ENCODE data around the gene CLEC18B.
A peak's percentile ranks its signal among the peaks of the same experiment; 100 is the strongest.
"Not testable (repeated sequence)": the region's sequence is repeated elsewhere in the genome, so short reads cannot be mapped to it uniquely, and the experiment has no call there.

Gene CLEC18B

DNA sequence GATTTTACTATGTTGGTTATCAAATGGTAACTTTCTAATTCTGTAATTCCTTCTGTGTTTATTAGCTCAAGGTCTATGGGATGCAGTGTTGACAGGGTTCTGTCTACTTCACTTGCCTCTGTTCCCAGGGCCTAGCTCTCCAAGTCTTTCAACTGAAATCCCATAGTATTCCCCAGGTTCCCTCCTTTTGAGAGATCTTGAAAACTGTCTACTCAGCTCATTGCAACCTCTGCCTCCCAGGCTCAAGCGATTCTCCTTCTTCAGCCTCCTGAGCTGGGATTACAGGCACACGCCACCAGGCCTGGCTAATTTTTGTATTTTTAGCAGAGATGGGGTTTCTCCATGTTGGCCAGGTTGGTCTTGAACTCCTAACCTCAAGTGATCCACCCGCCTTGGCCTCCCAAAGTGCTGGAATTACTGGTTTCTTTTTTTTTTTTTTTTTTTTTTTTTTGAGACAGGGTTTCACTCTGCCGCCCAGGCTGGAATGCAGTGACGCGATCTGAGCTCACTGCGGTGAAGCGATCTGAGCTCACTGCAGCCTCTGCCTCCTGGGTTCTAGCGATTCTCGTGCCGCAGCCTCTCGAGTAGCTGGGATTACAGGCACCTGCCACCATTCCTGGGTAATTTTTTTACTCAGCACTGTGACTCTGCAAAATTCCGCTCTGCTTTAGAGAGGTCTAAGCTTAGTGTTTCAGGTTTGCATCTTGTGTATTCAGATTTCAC, 22.5 kb upstream of the CLEC18B start:
- DNase-seq: not testable (repeated sequence)

DNA sequence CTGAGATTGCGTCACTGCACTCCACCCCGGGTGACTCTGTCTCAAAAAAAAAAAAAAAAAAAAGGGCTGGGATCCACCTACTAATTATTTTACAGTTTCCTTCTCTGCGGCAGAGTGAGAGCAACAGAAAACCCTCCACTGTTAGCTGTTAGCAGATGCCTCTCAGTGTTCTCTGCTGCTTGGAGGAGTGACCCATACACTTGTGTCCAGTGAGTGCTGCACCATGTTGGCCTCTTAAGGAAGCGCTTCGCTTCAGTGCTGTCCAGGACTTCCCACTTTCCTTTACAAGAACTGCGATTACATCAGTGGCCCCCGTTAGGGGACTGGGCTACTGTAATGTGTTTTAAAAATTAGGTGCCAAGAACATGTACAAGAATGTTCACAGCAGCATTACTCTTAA, 18.4 kb upstream of the CLEC18B start:
- DNase-seq: no peak

DNA sequence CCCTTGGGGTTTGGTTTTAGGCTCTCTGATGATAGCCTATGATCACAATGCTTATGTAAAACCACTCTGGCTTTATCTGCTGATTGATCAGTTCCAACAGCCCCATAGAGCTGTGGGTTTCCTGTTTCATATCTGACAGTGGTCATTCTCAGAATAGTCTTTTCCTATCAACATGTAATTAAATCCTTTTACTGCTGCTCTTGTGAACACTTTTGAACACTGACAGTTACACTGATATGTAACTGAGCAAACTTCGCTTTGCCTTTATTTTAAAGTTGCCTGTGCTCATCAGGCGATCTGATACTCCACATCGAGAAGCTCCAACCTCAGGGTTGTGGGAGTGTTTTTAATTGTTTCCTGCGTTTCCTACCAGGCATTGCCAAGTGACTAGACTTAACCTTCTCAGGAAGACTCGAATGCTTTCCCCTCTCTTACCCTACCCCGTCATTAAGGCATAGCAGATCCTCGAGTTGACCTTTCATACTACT, 17.3 kb upstream of the CLEC18B start:
- DNase-seq: no peak

DNA sequence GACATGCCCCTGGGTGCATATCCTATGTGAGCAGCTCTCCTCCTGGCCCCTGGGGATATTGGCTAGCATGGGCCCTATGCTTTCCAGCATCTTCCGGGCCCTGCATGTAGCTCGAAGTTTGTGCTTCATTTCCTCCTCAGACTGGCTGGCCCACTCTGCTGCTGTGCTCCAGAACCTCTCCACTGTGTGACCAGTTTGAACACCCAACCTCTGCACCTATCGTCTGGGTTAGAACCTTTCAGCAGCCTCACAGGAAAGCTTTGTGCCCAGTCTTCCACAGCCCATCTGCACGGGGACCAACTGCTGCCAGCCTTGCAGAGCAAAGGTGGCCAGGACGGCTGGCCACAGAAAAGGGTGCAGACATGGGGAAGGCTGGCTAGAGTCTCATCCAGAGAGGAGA, 10.2 kb upstream of the CLEC18B start:
- DNase-seq: no peak

DNA sequence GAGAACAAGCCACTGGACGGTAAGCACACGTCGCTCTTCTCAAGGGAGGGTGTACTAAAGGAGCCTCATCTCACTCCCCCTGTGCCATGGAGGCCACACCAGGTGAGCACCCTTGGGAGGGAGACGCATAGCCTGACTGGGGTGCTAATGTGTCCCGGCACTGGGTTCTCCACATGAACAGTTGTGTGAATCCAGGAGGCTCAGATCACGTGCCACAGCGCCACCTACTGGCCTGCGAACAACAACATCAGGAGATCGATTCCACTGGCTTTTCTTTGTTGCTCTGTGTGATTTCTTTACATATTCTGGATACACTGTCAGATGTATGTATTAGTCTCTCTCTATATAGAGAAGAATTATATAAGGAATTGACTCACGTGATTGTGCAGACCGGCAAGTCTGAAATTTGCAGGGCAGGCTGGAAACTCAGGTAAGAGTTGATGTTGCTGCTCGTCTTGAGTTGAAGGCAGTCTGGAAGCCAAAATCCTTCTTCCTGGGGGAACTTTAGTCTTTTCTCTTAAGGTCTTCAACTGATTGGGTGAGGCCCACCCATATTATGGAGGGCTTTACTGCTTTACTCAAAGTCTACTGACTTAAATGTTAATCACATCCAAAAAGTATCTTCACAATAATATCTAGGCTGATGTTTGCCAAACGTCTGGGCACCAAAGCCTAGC, 8.9 kb upstream of the CLEC18B start:
- peak; percentile 47 for DNase-seq

DNA sequence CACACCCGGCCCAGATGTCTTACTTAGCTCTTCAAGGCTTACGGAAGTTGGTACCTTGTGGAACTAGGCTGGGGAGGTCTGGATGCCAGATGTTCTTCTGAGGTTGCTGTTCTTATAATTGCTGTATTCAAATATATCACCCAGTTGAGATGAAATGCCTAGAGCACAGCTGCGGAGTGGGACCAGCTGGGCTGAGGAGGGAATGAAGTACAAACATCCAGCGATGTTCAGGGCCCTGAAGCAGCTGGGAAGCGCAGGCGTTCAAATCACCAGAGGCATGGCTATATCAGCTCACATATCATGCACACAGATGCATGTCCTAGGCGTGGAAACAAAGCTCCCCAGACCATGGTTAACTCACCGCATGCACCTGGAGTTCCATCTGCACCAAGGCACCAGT, 7.2 kb upstream of the CLEC18B start:
- DNase-seq: not testable (repeated sequence)

DNA sequence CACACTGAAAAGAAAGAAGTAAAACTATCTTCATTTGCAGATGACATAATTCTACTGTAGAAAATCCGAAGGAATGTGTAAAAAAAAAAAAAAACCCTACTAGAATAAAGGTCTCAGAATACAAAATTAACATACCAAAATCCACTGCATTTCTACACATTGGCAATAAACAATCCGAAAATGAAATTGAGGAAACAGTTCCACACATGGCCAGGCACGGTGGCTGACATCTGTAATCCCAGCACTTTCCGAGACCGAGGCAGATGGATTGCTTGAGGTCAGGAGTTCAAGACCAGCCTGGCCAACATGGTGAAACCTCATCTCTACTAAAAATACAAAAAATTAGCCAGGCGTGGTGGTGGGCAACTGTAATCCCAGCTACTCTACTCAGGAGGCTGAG, 4.5 kb upstream of the CLEC18B start:
- not testable (repeated sequence) for DNase-seq

DNA sequence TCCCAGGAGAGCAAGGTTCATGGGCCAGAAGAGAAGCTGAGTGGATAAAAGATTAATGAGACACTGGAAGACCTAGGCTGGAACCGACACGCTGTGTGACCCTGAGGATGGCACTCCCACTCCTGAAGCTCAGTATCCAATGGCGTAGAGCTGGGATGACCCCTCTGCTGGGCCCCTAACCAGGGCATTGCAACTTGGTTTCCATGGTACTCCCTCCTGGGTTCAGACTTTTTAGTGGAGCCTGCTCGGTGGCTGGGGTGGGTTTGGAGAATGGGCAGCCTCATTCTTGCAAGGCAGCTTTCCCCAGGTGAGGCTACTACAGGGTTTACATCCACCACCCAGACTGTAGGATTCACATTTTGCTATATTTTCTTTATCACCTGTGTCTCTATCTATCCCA, 2.4 kb upstream of the CLEC18B start:
- not testable (repeated sequence) for DNase-seq

DNA sequence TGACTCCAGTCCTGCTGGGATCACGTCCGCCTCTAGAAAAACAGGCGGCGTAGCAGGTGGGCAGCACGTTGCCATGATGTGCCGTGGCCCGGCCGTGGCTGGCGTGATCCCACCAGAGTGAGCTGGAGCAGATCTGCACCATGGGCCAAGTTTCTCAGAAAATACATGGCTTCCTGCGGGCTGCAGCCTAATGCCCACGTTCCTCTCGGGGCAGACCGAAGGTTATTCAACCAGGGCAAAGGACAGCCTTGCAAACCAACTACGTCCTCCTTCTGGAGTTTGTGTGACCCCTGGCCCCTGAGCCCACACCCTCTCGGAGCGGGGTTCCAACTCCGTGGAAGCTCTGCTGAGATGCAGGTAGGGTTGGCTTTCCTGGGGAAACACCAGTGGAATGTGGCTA, 808 bp upstream of the CLEC18B start:
- DNase-seq: not testable (repeated sequence)

DNA sequence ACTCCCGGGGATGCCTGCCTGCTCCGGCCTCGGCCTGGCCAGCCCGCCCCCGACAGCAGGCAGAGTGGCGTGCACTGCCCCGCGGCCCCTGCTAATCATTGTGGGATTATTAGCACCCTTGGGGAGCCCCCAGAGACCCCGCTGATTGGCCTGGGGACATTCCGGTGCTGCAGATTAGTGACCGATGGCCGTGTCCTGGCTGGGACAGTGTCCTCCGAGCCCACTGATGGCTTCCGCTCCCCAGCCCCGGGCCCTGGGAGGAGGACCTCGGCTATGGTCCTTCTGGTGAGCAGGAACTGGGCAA, 156 bp upstream of the CLEC18B start:
- DNase-seq: not testable (repeated sequence)

DNA sequence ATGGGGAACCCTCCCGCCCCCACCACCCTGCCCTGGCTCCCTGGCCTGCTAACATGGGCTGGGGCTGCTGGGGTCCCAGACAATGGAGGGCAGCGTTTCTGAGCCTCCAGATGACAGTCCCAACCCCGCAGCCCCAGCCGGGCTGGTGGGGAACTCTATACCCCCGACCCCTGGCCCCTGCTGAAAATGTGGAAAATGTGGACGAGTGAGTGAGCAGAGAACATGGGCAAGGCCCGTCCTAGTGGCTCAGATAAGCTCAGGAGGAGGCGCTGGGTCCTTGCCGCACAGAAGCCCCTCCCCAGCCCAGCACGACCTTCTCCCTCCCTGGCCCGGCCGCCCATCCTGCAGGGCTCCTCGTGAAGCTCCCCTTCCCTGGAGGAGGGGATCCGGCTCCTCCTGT, 1.5 kb downstream of the CLEC18B start:
- not testable (repeated sequence) for DNase-seq

DNA sequence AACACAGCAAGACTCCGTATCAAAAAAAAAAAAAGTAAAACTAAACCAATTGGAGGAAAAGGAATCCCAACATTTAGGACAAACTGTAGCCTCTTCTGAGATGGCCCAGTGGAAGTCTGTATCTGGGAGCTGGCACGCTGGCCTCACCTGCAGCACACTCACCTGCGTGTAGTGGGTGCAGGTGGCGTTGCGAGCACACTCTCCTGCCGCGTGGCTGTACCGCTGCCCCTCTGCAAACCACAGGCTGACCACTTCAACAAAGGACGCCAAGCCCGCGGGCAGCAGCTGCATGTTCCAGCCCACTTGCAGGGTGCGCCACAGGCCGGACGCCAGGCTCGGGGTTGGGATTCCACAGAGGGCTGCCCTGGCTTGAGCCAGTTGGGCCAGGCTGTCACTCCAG, 3.4 kb downstream of the CLEC18B start:
- not testable (repeated sequence) for DNase-seq

DNA sequence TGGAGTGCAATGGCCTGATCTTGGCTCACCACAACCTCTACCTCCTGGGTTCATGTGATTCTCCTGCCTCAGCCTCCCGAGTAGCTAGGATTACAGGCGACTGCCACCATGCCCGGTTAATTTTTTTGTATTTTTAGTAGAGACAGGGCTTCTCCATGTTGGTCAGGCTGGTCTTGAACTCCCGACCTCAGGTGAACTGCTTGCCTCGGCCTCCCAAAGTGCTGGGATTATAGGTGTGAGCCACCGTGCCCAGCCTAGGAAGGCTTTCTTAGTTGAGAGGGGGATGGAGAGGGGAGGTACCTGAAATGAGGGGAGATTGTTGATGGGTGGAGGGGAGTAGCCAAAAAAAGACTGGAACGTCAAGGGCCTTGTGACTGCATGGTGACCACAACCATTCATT, 7.4 kb downstream of the CLEC18B start:
- DNase-seq: not testable (repeated sequence)

DNA sequence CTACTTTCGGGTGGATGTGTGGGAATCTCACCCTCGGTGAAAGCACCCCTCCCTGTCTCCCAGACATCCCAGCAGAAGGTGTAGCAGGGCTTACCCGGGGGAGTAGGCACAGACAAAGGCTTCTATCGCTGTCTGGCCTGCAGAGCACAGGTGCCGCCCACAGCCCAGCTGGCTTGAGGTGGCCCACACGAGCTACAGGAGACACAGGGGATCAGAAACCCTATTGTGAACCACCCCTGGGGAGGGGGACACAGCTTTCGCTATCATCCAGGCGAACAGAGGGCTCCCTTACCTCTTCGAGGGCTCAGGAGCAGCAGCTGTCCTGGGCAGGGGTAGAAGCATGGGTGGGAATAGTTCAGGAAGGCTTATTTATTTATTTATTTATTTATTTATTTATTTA, 7.8 kb downstream of the CLEC18B start:
- DNase-seq: not testable (repeated sequence)

DNA sequence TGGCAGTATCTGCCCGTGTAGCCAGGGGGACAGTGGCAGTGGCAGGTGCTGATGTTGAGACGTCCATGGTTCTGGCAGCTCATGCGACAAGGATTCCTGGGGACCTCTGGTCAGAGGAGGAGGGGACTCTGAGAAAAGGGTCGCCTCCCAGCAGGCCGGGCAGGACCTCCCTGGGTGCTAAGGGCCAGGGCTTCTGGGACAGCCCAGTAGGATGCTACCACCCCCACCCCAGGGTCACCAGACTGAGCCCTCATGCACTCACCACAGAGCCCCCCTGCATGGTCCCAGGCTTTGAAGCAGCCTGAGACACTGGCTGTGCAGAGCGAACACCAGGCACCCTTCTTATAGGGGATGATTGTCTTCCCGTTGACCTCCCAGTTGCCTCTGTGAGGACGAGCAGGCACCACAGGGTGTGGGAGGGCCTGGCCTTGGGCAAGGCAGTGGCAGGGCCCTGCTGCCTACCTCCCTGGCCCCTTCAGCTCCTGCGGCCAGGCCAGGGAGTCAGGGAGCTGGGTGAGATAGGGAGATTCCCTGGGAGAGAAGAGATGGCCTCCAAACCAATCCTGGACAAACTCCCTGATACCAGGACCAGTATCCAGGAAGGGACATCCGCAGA, 8.4 kb downstream of the CLEC18B start:
- not testable (repeated sequence) for DNase-seq

DNA sequence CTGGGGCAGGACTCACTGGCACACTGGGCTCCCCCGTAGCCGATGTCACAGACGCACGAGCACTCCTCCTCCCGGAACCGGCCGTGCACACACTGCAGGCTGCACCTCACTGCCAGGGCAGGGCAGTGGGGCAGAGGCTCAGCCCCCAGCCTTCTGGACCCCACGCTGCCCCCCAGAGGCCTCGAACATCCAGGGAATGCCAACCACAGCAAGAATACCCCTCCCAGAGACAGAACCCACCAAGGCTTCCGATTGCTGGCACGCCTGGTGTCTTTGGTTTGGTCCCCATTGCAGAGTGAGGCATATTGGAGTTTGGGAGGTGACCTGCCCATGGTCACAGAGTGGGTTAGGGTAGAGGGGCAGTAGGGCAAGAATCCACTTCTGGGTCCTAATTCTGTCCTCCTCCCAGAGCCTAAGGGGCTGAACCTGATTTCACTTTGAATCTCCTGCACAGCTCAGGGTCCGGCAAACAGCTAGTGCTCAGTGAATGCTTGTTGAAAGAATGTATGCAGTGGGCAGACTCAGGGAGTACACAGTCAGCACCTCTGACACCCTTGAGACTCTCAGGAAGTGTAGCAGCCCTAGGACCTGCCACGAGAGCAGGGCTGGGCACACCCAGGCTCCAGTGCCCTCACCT, 9.0 kb downstream of the CLEC18B start:
- not testable (repeated sequence) for DNase-seq

DNA sequence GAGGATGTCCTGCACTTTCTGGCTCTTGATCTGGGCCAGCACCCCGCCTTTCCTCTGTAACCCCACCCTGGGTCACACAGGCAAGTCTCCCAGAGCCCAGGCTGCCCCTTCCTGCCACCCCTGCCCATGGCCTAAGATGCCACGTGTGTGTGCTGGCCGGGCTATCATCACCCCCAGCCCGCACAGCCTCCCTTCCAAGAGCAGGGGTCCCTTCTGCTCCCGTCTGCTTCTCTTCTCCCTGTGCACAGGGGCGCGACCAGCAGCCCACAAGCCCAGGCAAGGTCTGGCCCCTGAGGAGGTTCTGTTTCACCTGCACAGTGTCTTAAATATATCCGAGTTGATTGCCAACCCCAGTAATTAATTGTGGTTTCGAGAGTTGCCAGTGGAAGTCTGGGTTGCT, 10.3 kb downstream of the CLEC18B start:
- DNase-seq: not testable (repeated sequence)

DNA sequence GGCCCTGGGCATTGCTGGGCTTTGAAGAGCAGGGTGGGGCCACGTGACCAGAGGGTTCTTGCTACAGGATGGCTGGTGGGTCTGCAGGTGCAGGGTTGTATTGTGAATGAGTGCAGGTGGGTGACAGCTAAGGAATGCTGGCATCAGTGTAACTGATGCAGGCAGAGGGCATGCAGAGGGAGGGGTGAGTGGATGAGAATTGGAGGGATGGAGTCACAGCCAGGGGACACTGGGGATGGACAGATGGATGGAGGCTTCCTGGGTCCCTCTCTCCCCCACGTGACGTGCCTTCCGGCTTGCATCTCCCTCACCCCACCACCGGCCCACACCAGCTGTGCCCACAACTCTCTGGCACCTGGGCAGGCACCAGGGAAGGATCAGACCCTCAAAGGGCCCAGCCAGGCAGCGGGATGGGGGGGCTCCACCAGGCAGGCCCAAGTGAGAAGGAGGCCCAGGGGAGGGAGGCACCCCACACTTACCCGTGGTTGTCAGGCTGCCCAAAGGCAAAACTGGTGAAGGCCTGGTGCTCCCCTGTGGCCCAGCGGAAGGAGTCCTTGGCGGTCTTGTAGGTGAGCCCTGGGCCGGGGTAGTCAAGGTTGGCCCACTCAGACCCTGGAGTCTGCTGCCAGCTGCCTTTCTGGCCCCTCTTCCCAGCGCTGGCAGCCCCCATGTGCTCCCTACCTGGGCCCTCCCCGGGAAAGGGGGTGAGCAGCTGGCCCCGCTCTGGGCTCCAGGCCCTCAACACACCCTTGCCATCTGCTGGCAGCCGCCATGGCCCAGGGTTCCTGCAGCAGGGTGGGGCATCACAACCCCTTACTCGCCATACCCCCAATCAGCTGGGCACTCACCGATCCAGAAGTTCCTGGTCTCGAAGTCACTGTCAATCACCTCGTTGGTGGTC, 11.0 kb downstream of the CLEC18B start:
- not testable (repeated sequence) for DNase-seq

DNA sequence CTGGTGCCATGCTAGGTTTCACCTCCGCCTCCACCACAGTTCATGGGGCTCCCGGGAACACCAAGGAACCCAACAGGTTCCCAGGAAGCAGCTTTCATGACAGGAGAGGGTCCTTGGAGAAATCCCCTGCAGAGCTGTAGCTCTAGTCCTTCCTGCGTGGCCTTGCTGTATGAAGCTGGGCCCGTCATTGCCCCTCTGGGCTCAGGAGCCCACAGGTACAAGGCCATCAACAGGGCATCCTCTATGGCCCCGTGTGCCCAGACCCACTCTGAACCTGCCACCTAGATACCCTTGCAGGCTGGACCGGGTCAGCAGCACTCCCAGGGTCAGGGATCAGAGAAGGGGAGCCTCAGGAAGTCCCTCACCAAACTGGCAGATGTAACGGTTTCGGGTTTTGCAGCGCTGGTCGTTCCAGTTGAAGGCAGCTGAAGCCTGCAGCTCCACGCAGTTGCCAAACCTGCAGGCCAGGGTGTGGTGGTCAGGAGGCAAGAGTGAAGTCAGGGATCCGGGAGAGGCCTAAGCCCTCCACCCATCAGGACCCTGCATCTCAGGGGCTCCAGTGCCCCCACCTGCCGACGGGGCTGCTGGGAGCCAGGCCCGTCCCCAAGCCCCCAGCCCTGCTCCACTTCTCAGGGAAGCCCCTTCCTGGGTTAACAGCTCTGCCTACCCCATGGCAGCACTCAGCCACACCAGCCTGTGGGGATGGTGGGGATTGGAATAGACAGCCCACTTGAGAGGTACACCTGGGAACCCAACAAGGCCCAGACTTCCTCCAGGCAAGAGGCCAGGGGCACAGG, 11.9 kb downstream of the CLEC18B start:
- DNase-seq: not testable (repeated sequence)

DNA sequence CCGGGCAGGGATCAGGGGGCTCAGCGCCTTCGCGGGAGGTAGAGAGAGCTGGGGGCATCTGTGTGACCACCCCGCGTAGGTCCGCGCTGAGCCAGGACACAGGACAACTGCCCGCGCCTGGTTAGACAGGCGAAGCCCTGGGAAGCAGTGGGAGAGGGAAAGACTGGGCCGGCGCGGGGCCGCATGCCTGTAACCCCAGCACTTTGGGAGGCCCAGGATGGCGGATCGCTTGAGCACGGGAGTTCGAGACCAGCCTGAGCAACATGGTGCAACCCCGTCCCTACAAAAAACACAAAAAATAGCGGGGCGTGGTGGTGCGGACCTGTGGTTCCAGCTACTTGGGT, 13.9 kb downstream of the CLEC18B start:
- DNase-seq: not testable (repeated sequence)

DNA sequence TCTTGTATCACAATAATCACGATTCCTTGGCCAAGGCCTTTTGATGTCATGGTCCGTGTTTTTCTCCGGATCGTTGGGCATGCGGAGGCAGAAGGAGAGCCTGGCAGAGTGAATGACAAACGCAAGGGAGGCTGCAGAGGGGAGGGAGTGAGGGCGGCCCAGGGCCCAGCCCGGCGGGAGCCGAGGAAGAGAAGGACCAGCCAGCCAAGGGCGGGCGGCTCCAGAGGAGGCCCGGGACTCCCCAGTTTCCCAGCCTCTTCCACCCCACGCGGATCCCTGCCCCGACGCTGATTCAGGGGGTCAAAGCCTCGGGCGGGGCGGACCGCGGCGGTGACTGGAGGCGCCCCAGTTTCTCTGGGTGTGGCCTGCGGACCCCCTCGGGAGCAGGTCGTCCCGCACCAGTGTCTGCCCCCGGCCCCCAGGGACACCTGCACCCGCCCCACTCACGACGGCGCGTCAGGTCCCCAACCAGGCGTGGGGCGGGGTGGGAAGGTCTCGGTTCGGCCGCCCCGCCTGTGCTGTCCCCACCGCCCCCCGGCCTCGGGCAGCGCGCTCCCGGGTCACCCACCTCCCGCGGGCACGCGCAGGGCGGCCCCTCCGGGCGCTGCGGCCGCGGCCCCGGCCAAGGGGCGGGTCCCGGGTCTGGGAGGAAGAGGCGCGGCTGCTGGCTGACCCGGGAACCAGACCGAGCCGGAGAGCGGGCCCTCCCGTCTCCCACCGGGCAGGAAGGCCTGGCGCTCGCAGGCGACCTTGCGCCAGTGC, 14.5 kb downstream of the CLEC18B start:
- not testable (repeated sequence) for DNase-seq

Measured in activated CD4-positive, alpha-beta T cell treated with anti-CD3 and anti-CD28 coated beads, Interleukin-2, amount 50 U/mL, for 1 hour (primary cell).